H1 (cell line): ENCODE data around the gene GPBP1. TPM values are rescaled to one million over a fixed set of nuclear protein-coding genes. Genes with fewer than 3 reads are reported as not detected.

Source experiments
- CTCF ChIA-PET: fragments of 300-600 bp; sonication (Branson Sonifier 250); formaldehyde crosslinking; loops from one replicate; lab custom pipeline; 2021; ENCODE audit not compliant: partially characterized antibody; lab: Charles Lee
- POLR2A ChIA-PET: fragments of 300-600 bp; sonication (Branson Sonifier 250); formaldehyde crosslinking; loops from one replicate; lab custom pipeline; 2021; ENCODE audit warnings: inconsistent platforms; ENCODE audit not compliant: partially characterized antibody; lab: Charles Lee
- DNase-seq, 2 experiments: peaks; one replicate each; pipeline versions ENCODE4 v3.0.0 to v3.0.0-alpha.2; 2010 to 2022; ENCODE audit warnings: low spot score in 2 of 2, low read depth in 1 of 2, mixed read lengths in 1 of 2
- FAIRE-seq: peaks from 2 replicates; lab custom pipeline; 2011; peaks lifted over from hg19 to GRCh38; lab: Jason Lieb, UNC
- H2AFZ ChIP-seq: 2 replicates; pipeline ENCODE4 v1.8.1; 2012; ENCODE audit warnings: low read length, inconsistent platforms
- H2AK5ac ChIP-seq: 2 replicates; pipeline ENCODE4 v1.6.1; 2013; ENCODE audit warnings: low read depth, low read length
- H2BK120ac ChIP-seq: replicated peaks from 2 replicates; pipeline ENCODE3; 2013; ENCODE audit warnings: low read depth, low read length, inconsistent platforms
- H2BK12ac ChIP-seq: 2 replicates; pipeline ENCODE4 v1.6.1; 2013; ENCODE audit warnings: low read depth, low read length
- H2BK15ac ChIP-seq: 2 replicates; pipeline ENCODE4 v1.6.1; 2013; ENCODE audit warnings: low read length
- H2BK20ac ChIP-seq: 2 replicates; pipeline ENCODE4 v1.6.1; 2013; ENCODE audit warnings: low read length
- H2BK5ac ChIP-seq: 2 replicates; pipeline ENCODE4 v1.6.1; 2013; ENCODE audit warnings: low read depth, low read length
- H3K14ac ChIP-seq: 2 replicates; pipeline ENCODE4 v1.6.1; 2013; ENCODE audit warnings: inconsistent platforms; ENCODE audit not compliant: insufficient read length
- H3K18ac ChIP-seq: 2 replicates; pipeline ENCODE4 v1.6.1; 2013; ENCODE audit warnings: low read length; ENCODE audit errors: extremely low read depth
- H3K23ac ChIP-seq: 2 replicates; pipeline ENCODE4 v1.6.1; 2013; ENCODE audit warnings: inconsistent platforms; ENCODE audit not compliant: insufficient read length
- H3K23me2 ChIP-seq: 2 replicates; pipeline ENCODE4 v1.6.1; 2013; ENCODE audit warnings: low read depth, low read length
- H3K27ac ChIP-seq: 2 replicates; pipeline ENCODE4 v1.6.1; 2011; ENCODE audit warnings: low read depth, low read length, inconsistent platforms
- H3K27me3 ChIP-seq, 4 experiments: replicated peaks in 1 of 4; 1 replicate in 1 of 4; 2 replicates in 3 of 4; pipeline versions ENCODE4 v1.6.1 to v1.8.1; 2011 to 2013; ENCODE audit warnings: low read length in 3 of 4, mild to moderate bottlenecking in 3 of 4, inconsistent platforms in 2 of 4, mixed read lengths in 2 of 4, moderate library complexity in 1 of 4; ENCODE audit not compliant: control insufficient read depth in 3 of 4, insufficient read depth in 3 of 4; ENCODE audit errors: extremely low read depth in 1 of 4
- H3K36me3 ChIP-seq, 4 experiments: 2 replicates each; pipeline versions ENCODE4 v1.6.1 to v1.8.1; 2011 to 2013; ENCODE audit warnings: mild to moderate bottlenecking in 4 of 4, low read length in 3 of 4, moderate library complexity in 2 of 4, control low read depth in 1 of 4, inconsistent platforms in 1 of 4; ENCODE audit not compliant: insufficient read depth in 4 of 4, control insufficient read depth in 2 of 4
- H3K4ac ChIP-seq: replicated peaks from 2 replicates; pipeline ENCODE3; 2013; ENCODE audit warnings: low read length, low read depth, mixed read lengths, inconsistent platforms; ENCODE audit not compliant: insufficient read length
- H3K4me1 ChIP-seq, 4 experiments: replicated peaks in 1 of 4; 1 replicate in 1 of 4; 2 replicates in 3 of 4; pipeline versions ENCODE4 v1.6.1 to v1.8.1; 2011 to 2013; ENCODE audit warnings: low read length in 3 of 4, inconsistent platforms in 2 of 4, mixed read lengths in 1 of 4; ENCODE audit not compliant: insufficient read depth in 4 of 4, control insufficient read depth in 3 of 4
- H3K4me2 ChIP-seq, 2 experiments: 2 replicates each; pipeline versions ENCODE4 v1.6.1 to v1.8.1; 2011 to 2013; ENCODE audit warnings: low read depth in 2 of 2, low read length in 2 of 2, control low read depth in 1 of 2, inconsistent platforms in 1 of 2, mild to moderate bottlenecking in 1 of 2; ENCODE audit not compliant: insufficient read depth in 1 of 2
- H3K4me3 ChIP-seq, 4 experiments: fragments of 200-600, 300-600 bp in 1 of 4; sonication (generic), shearing (Covaris generic), sonication (Bioruptor Twin) in 1 of 4; 2 replicates each; pipeline versions ENCODE4 v1.5.1 to v1.8.1; 2011 to 2016; ENCODE audit warnings: low read length in 4 of 4, low read depth in 3 of 4, control low read depth in 2 of 4, inconsistent platforms in 2 of 4, mild to moderate bottlenecking in 2 of 4, mixed read lengths in 1 of 4, moderate library complexity in 1 of 4; ENCODE audit not compliant: insufficient read depth in 2 of 4; ENCODE audit errors: extremely low read depth in 1 of 4
- H3K56ac ChIP-seq: replicated peaks from 2 replicates; pipeline ENCODE3; 2013; ENCODE audit warnings: low read depth, mild to moderate bottlenecking, mixed read lengths, low read length, inconsistent platforms; ENCODE audit not compliant: insufficient read length
- H3K79me1 ChIP-seq: 2 replicates; pipeline ENCODE4 v1.6.1; 2013; ENCODE audit warnings: low read depth, low read length, control low read depth
- H3K79me2 ChIP-seq, 2 experiments: 2 replicates each; pipeline versions ENCODE4 v1.6.1 to v1.8.1; 2012 to 2013; ENCODE audit warnings: low read length in 2 of 2, mild to moderate bottlenecking in 2 of 2, inconsistent platforms in 1 of 2; ENCODE audit not compliant: insufficient read depth in 2 of 2, control insufficient read depth in 1 of 2
- H3K9ac ChIP-seq, 4 experiments: replicated peaks in 1 of 4; 1 replicate in 1 of 4; 2 replicates in 3 of 4; pipeline versions ENCODE4 v1.6.1 to v1.8.1; 2011 to 2013; ENCODE audit warnings: low read depth in 3 of 4, low read length in 3 of 4, control low read depth in 2 of 4, mild to moderate bottlenecking in 2 of 4, moderate library complexity in 2 of 4, inconsistent platforms in 1 of 4; ENCODE audit errors: extremely low read depth in 1 of 4
- H3K9me3 ChIP-seq, 2 experiments: 2 replicates each; pipeline versions ENCODE4 v1.6.1 to v1.8.1; 2012 to 2013; ENCODE audit warnings: mild to moderate bottlenecking in 2 of 2, moderate library complexity in 2 of 2, control low read depth in 1 of 2, inconsistent platforms in 1 of 2, low read depth in 1 of 2, low read length in 1 of 2, mixed read lengths in 1 of 2; ENCODE audit not compliant: insufficient read depth in 2 of 2
- H4K20me1 ChIP-seq, 2 experiments: replicated peaks in 1 of 2; 2 replicates each; pipeline versions ENCODE3 to v1.8.1; 2011 to 2013; ENCODE audit warnings: inconsistent platforms in 2 of 2, low read length in 2 of 2, mild to moderate bottlenecking in 1 of 2; ENCODE audit not compliant: insufficient read depth in 2 of 2, control insufficient read depth in 1 of 2
- H4K5ac ChIP-seq: 2 replicates; pipeline ENCODE4 v1.6.1; 2013; ENCODE audit warnings: low read length, low read depth, mixed read lengths, inconsistent platforms; ENCODE audit not compliant: insufficient read length
- H4K8ac ChIP-seq: 2 replicates; pipeline ENCODE4 v1.8.0; 2013; ENCODE audit warnings: mild to moderate bottlenecking, moderate library complexity, low read length, inconsistent platforms; ENCODE audit not compliant: insufficient read depth; ENCODE audit errors: extremely low read depth
- H4K91ac ChIP-seq: replicated peaks from 2 replicates; pipeline ENCODE3; 2013; ENCODE audit warnings: low read length, mixed read lengths, inconsistent platforms; ENCODE audit not compliant: insufficient read length
- BCL11A ChIP-seq, 2 experiments: IDR thresholded peaks; one replicate each; pipeline ENCODE4 v1.6.1; 2011; ENCODE audit warnings: low read depth in 2 of 2, low read length in 2 of 2, mild to moderate bottlenecking in 2 of 2
- CEBPB ChIP-seq: IDR thresholded peaks from 2 replicates; pipeline ENCODE4 v1.6.1; 2012; ENCODE audit warnings: low read depth, low read length
- EZH2 ChIP-seq: fragments of 200-600 bp; sonication (generic); IDR thresholded peaks from 2 replicates; pipeline ENCODE4 v1.7.1; 2012; ENCODE audit warnings: low read depth, mild to moderate bottlenecking, moderate library complexity, low read length, inconsistent platforms; ENCODE audit not compliant: severe bottlenecking
- FOSL1 ChIP-seq: IDR thresholded peaks from 2 replicates; pipeline ENCODE4 v1.6.1; 2011; ENCODE audit warnings: mild to moderate bottlenecking, low read depth, low read length, moderate library complexity; ENCODE audit not compliant: insufficient read depth
- GABPA ChIP-seq: IDR thresholded peaks from 2 replicates; pipeline ENCODE4 v1.6.1; 2011; ENCODE audit warnings: mild to moderate bottlenecking, low read length, moderate library complexity, borderline replicate concordance; ENCODE audit not compliant: insufficient read depth
- GTF2F1 ChIP-seq: IDR thresholded peaks from 2 replicates; pipeline ENCODE4 v1.6.1; 2012; ENCODE audit warnings: low read depth, low read length, improper control_type of control experiment, borderline replicate concordance
- NRF1 ChIP-seq: IDR thresholded peaks from 2 replicates; pipeline ENCODE4 v1.6.1; 2011; ENCODE audit warnings: mild to moderate bottlenecking, low read depth, low read length, improper control_type of control experiment
- PHF8 ChIP-seq: fragments of 200-600 bp; sonication (generic); conservative IDR thresholded peaks from 2 replicates; pipeline ENCODE4 v1.7.1; 2012; ENCODE audit warnings: low read depth, mild to moderate bottlenecking, inconsistent platforms, low read length, moderate library complexity
- SAP30 ChIP-seq: fragments of 300-600 bp; sonication (generic); IDR thresholded peaks from 2 replicates; pipeline ENCODE4 v1.7.1; 2012; ENCODE audit warnings: low read length, moderate library complexity, mild to moderate bottlenecking, inconsistent platforms; ENCODE audit not compliant: insufficient read depth, insufficient replicate concordance
- SIN3A ChIP-seq, 2 experiments: IDR thresholded peaks in 1 of 2; conservative IDR thresholded peaks in 1 of 2; 2 replicates each; pipeline ENCODE4 v1.6.1; 2011 to 2012; ENCODE audit warnings: low read length in 2 of 2, improper control_type of control experiment in 1 of 2, low read depth in 1 of 2, mild to moderate bottlenecking in 1 of 2
- SIX5 ChIP-seq: IDR thresholded peaks from 2 replicates; pipeline ENCODE4 v1.6.1; 2011; ENCODE audit warnings: mild to moderate bottlenecking, low read depth, low read length
- SP4 ChIP-seq: IDR thresholded peaks from 2 replicates; pipeline ENCODE4 v1.6.1; 2012; ENCODE audit warnings: low read length, inconsistent platforms
- TAF1 ChIP-seq: IDR thresholded peaks from 2 replicates; pipeline ENCODE4 v1.6.1; 2011; ENCODE audit warnings: mild to moderate bottlenecking, low read depth, low read length
- TAF7 ChIP-seq: optimal IDR thresholded peaks from 2 replicates; pipeline ENCODE3; 2011; ENCODE audit warnings: low read depth, mild to moderate bottlenecking, inconsistent platforms, low read length, moderate library complexity, borderline replicate concordance
- TCF12 ChIP-seq: IDR thresholded peaks from 2 replicates; pipeline ENCODE4 v1.6.1; 2011; ENCODE audit warnings: low read depth, mild to moderate bottlenecking, low read length
- WGBS, 2 experiments: shearing (Covaris generic) in 1 of 2; methylation state at CpG; one replicate each; pipeline versions ENCODE4 v1.1.6 to v1.1.7; 2013 to 2015; ENCODE audit warnings: low lambda C conversion rate in 2 of 2, mixed read lengths in 2 of 2, inconsistent platforms in 1 of 2, low coverage in 1 of 2, missing lambda C conversion rate in 1 of 2; ENCODE audit not compliant: insufficient replicate concordance in 2 of 2, insufficient coverage in 1 of 2, insufficient read length in 1 of 2; ENCODE audit errors: extremely low coverage in 1 of 2, missing lambda C conversion rate in 1 of 2; 5-methylcytosine and 5-hydroxymethylcytosine counted together
- polyA plus RNA-seq, 7 experiments: library from polyadenylated mRNA; depleted of rRNA in 3 of 7; stranded (reverse) in 5 of 7; unstranded in 2 of 7; fragments of >200 nt in 5 of 7; fragments of 200-250 nt in 2 of 7; gene quantifications; 1 replicate in 5 of 7; 2 replicates in 1 of 7; 4 replicates in 1 of 7; pipeline versions ENCODE4 v1.2.1 to v1.2.3, GENCODE V29; 2011 to 2013; ENCODE audit warnings: missing spikeins in 2 of 7, mixed read lengths in 2 of 7
- total RNA-seq: library from RNA; stranded (reverse); fragmentation: NEBNext Ultra II Directional; extraction: Animal tissue kit (Norgen Biotek cat#: 25700); gene quantifications from 2 replicates; pipeline ENCODE4 v1.2.1, GENCODE V29; 2021

GPBP1 gene
- total and polyA plus RNA-seq, 2 of the 8 experiments (the other 6 are each of a cell fraction or from before 2014, with no cell fraction given), result 29.2 to 108 TPM

- Histone ChIP-seq H3K9me3 (no peaks in the 10 kb centered on the region), H4K5ac (no peak overlapping the region), H3K4me1 (no peaks in the 10 kb centered on the region), H3K79me1 (no peaks in the 10 kb centered on the region), H4K8ac (no peak overlapping the region), H2AFZ (no peak overlapping the region), H3K18ac (no peak overlapping the region), H3K4me3 (no peak overlapping the region), H3K23ac (no peak overlapping the region), H3K23me2 (no peaks in the 10 kb centered on the region), H3K27me3 (no peaks in the 10 kb centered on the region), H3K14ac (no peak overlapping the region), H3K4me2 (no peak overlapping the region), H2BK5ac (no peak overlapping the region), H4K91ac (no peak overlapping the region), H3K27ac (no peak overlapping the region), H2BK120ac (no peak overlapping the region), H3K79me2 (no peaks in the 10 kb centered on the region), H2AK5ac (no peak overlapping the region), H3K9ac (no peak overlapping the region), H3K36me3 (no peaks in the 10 kb centered on the region), H2BK15ac (no peak overlapping the region), H4K20me1 (no peaks in the 10 kb centered on the region), H3K4ac (no peak overlapping the region), H3K56ac (no peak overlapping the region), H2BK12ac (no peak overlapping the region), H2BK20ac (no peak overlapping the region)
- TF ChIP-seq GABPA (no peak), SIN3A (conservative IDR thresholded peaks at IDR 0.05 in 1 of 2, IDR thresholded peaks at IDR 0.05 in 1 of 2; ENCODE audit: low read depth in 1 of 2, low read length in 2 of 2) (no peak), SIX5 (no peak), SAP30 (no peak), EZH2 (no peak), CEBPB (no peak), NRF1 (no peak), TCF12 (no peak), TAF7 (no peak), PHF8 (no peak), TAF1 (no peak), BCL11A (IDR thresholded peaks at IDR 0.05; ENCODE audit: low read depth in 2 of 2, low read length in 2 of 2) (no peak), GTF2F1 (no peak), FOSL1 (no peak), SP4 (no peak)
- FAIRE-seq, result no peak
- no peak for DNase-seq
- POLR2A ChIA-PET, result interaction anchor here (0.6 kb wide), 1 partner anchor 525 kb away, joined by 3 read pairs; no protein-coding TSS in a partner anchor
- WGBS, 2 experiments, result 96% methylated on average over 3 of the region's 3 CpGs; no CpG with 5 or more reads in 1 of the 2 experiments
- CTCF ChIA-PET, result interaction anchor here (1.1 kb wide), 1 partner anchor 19 kb away, joined by 3 read pairs; no protein-coding TSS in a partner anchor
Observed at GRCh38 chr5:57313716-57314115, 139.9 kb downstream of the GPBP1 start.
